Measurements from ENCODE around the gene CES1. TPM values are rescaled to one million over a fixed set of nuclear protein-coding genes. Genes with fewer than 3 reads are reported as not detected.
"Not testable (repeated sequence)": the region's sequence is repeated elsewhere in the genome, so short reads cannot be mapped to it uniquely, and the experiment has no call there.

Gene CES1
- total RNA-seq, 4 donors from 2014 or later = 6.7 to 71.8 (median 20.1) TPM

DNA sequence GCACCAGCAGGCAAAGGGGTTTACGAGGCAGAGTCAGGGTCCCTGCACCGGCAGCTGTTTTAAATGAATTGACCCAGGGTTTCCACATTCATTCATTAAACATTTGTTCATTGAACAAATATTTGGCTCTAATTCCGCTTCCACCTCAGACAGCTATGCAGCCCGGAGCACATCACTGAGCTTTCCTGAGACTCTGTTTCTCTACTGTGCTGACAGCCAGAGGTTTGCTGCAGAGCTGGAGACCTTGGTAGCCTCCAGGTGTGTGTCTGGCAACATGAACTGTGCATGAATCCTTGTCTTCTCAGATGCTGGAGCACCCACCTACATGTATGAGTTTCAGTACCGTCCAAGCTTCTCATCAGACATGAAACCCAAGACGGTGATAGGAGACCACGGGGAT is 42.7 kb downstream of the CES1 start:
- H3K9me3 ChIP-seq; DNase-seq (ENCODE audit: extremely low spot score); H3K4me3 ChIP-seq; H3K4me1 ChIP-seq; intact Hi-C loops (cut with DNase I); H3K36me3 ChIP-seq; H3K27ac ChIP-seq (replicated peaks in 1 of 4); H3K27me3 ChIP-seq: not testable (repeated sequence)
- no CpG with 5 or more reads among the region's 7 CpGs for WGBS

- H3K27ac ChIP-seq (replicated peaks in 1 of 4); H3K27me3 ChIP-seq; intact Hi-C loops (cut with DNase I); H3K4me1 ChIP-seq; H3K36me3 ChIP-seq; H3K9me3 ChIP-seq; DNase-seq (ENCODE audit: extremely low spot score); H3K4me3 ChIP-seq: not testable (repeated sequence)
- no CpG with 5 or more reads among the region's 6 CpGs for WGBS
Observed at GRCh38 chr16:55782793-55783091, 50.2 kb downstream of the CES1 start.

- H3K9me3 ChIP-seq; DNase-seq (ENCODE audit: extremely low spot score); H3K27ac ChIP-seq (replicated peaks in 1 of 4); H3K4me3 ChIP-seq; H3K36me3 ChIP-seq; intact Hi-C loops (cut with DNase I); H3K4me1 ChIP-seq; H3K27me3 ChIP-seq: not testable (repeated sequence)
- 70% methylated on average over 5 of the region's 6 CpGs for WGBS
Observed at GRCh38 chr16:55782091-55782792, 50.7 kb downstream of the CES1 start.

- H3K27ac ChIP-seq (replicated peaks in 1 of 4); H3K4me3 ChIP-seq; intact Hi-C loops (cut with DNase I); H3K9me3 ChIP-seq; H3K36me3 ChIP-seq; H3K27me3 ChIP-seq; H3K4me1 ChIP-seq; DNase-seq (ENCODE audit: extremely low spot score): not testable (repeated sequence)
- 89% methylated on average over 7 of the region's 8 CpGs for WGBS
Observed at GRCh38 chr16:55781456-55781855, 51.4 kb downstream of the CES1 start.

DNA sequence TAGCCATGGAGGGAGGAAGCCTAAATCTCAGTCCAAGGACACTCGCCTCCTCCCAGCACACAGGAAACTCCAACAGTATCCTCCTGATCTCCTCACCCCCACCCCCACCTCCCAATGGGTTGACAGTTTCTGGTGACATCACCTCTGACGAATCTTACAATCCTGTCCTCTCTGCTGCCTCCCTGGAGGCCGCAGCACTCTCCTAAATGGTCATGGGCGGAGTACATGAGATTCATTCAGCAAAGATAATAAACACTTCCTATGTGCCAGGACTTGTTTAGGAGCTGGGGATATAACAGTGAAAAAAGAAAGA is 52.8 kb downstream of the CES1 start:
- H3K36me3 ChIP-seq; H3K4me1 ChIP-seq; H3K27me3 ChIP-seq; H3K27ac ChIP-seq (replicated peaks in 1 of 4); intact Hi-C loops (cut with DNase I); H3K4me3 ChIP-seq; DNase-seq (ENCODE audit: extremely low spot score); H3K9me3 ChIP-seq: not testable (repeated sequence)
- 76% methylated on average over 4 of the region's 4 CpGs for WGBS

DNA sequence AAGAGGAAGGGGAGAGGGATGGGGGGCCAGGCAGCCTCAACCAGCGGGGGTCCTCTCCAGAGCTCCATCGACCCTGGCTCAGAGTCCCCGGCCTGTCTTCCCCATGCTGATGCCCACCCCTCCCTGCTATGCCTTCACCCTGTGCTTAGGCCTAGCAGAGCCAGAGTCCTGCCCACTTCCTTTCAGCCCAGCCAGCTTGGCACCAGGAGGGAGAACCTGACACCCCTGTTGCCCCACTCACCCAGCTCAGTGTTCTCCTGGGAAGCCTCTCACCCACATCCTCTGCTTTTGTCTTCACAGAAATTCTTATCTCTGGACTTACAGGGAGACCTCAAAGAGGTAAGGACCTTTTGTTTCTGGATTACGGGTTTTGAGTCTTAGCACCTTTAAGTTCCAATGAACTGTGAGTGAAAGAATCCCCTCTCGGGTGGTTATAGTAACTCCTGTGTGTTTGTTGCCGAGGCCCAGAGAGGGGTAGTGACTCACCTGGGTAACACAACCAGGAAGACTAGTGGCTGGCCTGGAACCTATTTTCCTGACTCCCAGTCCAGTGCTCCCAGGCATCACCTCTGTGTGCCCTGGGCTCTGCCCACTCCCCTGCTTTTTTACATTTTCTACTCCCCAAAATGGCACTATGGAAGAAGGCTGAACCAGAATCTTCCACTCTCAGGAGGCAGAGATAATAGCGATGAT is 53.3 kb downstream of the CES1 start:
- Histone ChIP-seq H3K27me3 (peaks cover 0 to 10% (median 0%) of the 10 kb centered on the region in 4 donors), H3K4me3 (no peak overlapping the region), H3K27ac (replicated peaks in 1 of 4) (no peak overlapping the region), H3K4me1 (no peaks in the 10 kb centered on the region), H3K9me3 (no peaks in the 10 kb centered on the region), H3K36me3 (no peaks in the 10 kb centered on the region)
- TF ChIP-seq, protein P1, sequence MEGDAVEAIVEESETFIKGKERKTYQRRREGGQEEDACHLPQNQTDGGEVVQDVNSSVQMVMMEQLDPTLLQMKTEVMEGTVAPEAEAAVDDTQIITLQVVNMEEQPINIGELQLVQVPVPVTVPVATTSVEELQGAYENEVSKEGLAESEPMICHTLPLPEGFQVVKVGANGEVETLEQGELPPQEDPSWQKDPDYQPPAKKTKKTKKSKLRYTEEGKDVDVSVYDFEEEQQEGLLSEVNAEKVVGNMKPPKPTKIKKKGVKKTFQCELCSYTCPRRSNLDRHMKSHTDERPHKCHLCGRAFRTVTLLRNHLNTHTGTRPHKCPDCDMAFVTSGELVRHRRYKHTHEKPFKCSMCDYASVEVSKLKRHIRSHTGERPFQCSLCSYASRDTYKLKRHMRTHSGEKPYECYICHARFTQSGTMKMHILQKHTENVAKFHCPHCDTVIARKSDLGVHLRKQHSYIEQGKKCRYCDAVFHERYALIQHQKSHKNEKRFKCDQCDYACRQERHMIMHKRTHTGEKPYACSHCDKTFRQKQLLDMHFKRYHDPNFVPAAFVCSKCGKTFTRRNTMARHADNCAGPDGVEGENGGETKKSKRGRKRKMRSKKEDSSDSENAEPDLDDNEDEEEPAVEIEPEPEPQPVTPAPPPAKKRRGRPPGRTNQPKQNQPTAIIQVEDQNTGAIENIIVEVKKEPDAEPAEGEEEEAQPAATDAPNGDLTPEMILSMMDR (IDR thresholded peaks at IDR 0.05) = no peak
- no peak for DNase-seq (ENCODE audit: extremely low spot score)
- WGBS = 83% methylated on average over 4 of the region's 7 CpGs
- intact Hi-C loops (cut with DNase I) = no loop called here

- no peak overlapping the region for H3K27ac ChIP-seq (replicated peaks in 1 of 4)
- H3K4me1 ChIP-seq = no peaks in the 10 kb centered on the region
- TF ChIP-seq POLR2AphosphoS5 (IDR thresholded peaks at IDR 0.05) = no peak
- TF ChIP-seq POLR2A (IDR thresholded peaks at IDR 0.05; ENCODE audit: low read depth) = no peak
- no peak for TF ChIP-seq EP300 (IDR thresholded peaks at IDR 0.05)
- TF ChIP-seq, protein P1 (IDR thresholded peaks at IDR 0.05) = no peak
- no peak overlapping the region for H3K4me3 ChIP-seq
- intact Hi-C loops (cut with DNase I) = no loop called here
- no peaks in the 10 kb centered on the region for H3K9me3 ChIP-seq
- no peaks in the 10 kb centered on the region for H3K36me3 ChIP-seq
- no peak for DNase-seq (ENCODE audit: extremely low spot score)
- WGBS = no CpG with 5 or more reads among the region's 2 CpGs
- peaks cover 0 to 10% (median 0%) of the 10 kb centered on the region in 4 donors for H3K27me3 ChIP-seq
Observed at GRCh38 chr16:55778757-55779156, 54.1 kb downstream of the CES1 start.

All from esophagus muscularis mucosa (tissue), 4 donors.